ENCODE measurements around the gene CENPE. TPM values are rescaled to one million over a fixed set of nuclear protein-coding genes. Genes with fewer than 3 reads are reported as not detected.

Gene CENPE
- total RNA-seq, 2 experiments from 2014 or later, result 23.6 to 70.9 TPM

GRCh38 chr4:103098341-103098740 is 99.8 kb downstream of the CENPE start:
- Histone ChIP-seq H2AFZ (ENCODE audit: low read length) (no peak overlapping the region), H3K27ac (ENCODE audit: low read depth, low read length, poor library complexity, severe bottlenecking) (no peak overlapping the region), H3K79me2 (ENCODE audit: insufficient read depth, low read depth, low read length) (no peaks in the 10 kb centered on the region), H3K9me2 (ENCODE audit: insufficient read depth, low read length) (no peaks in the 10 kb centered on the region), H3K4me1 (ENCODE audit: insufficient read depth, low read length, poor library complexity, severe bottlenecking) (peaks cover 8% of the 10 kb centered on the region), H3K9me3 (ENCODE audit: low read length) (no peaks in the 10 kb centered on the region), H3K4me3 (ENCODE audit: low read depth, low read length, poor library complexity, severe bottlenecking) (no peak overlapping the region), H3K36me3 (ENCODE audit: insufficient read depth, low read length) (no peaks in the 10 kb centered on the region), H4K20me1 (ENCODE audit: insufficient read depth, low read length) (no peaks in the 10 kb centered on the region), H3K4me2 (ENCODE audit: low read length) (peak overlapping the region; percentile 88)
- no peak for DNase-seq (ENCODE audit: low spot score)
- BruUV-seq (replicated peaks), result no TSS peak
- intact Hi-C loops (cut with micrococcal nuclease; ENCODE audit: unreplicated experiment), result loop anchor here (5.0 kb wide), 3 partner anchors 271 to 751 kb away; partner anchors contain the start of genes NFKB1, SLC39A8 and UBE2D3
- CTCF ChIA-PET (ENCODE audit: unreplicated experiment), result no interaction called here
- POLR2A ChIA-PET, result interaction anchor here (0.9 to 1.9 kb wide), 3 partner anchors 10 to 22 kb away, joined by 4 to 6 read pairs (median 5); partner anchors contain the start of gene SLC9B2
- no peak for TF ChIP-seq CTCF (conservative IDR thresholded peaks at IDR 0.05; ENCODE audit: low read length)
- TF ChIP-seq EZH2phosphoT487 (IDR thresholded peaks at IDR 0.05; ENCODE audit: borderline replicate concordance, low read depth, low read length), result no peak

GRCh38 chr4:103097112-103097511 is 101.0 kb downstream of the CENPE start:
- H3K36me3 ChIP-seq (ENCODE audit: insufficient read depth, low read length), result no peaks in the 10 kb centered on the region
- intact Hi-C loops (cut with micrococcal nuclease; ENCODE audit: unreplicated experiment), result loop anchor here (5.0 kb wide), 3 partner anchors 270 to 750 kb away; partner anchors contain the start of genes NFKB1, SLC39A8 and UBE2D3
- H3K9me3 ChIP-seq (ENCODE audit: low read length), result no peaks in the 10 kb centered on the region
- no peaks in the 10 kb centered on the region for H3K9me2 ChIP-seq (ENCODE audit: insufficient read depth, low read length)
- H3K4me3 ChIP-seq (ENCODE audit: low read depth, low read length, poor library complexity, severe bottlenecking), result no peak overlapping the region
- H3K27ac ChIP-seq (ENCODE audit: low read depth, low read length, poor library complexity, severe bottlenecking), result no peak overlapping the region
- ChIA-PET POLR2A (no interaction called here), CTCF (ENCODE audit: unreplicated experiment) (no interaction called here)
- H2AFZ ChIP-seq (ENCODE audit: low read length), result no peak overlapping the region
- H4K20me1 ChIP-seq (ENCODE audit: insufficient read depth, low read length), result no peaks in the 10 kb centered on the region
- no peak for DNase-seq (ENCODE audit: low spot score)
- TF ChIP-seq CTCF (conservative IDR thresholded peaks at IDR 0.05; ENCODE audit: low read length) (no peak), EZH2phosphoT487 (IDR thresholded peaks at IDR 0.05; ENCODE audit: borderline replicate concordance, low read depth, low read length) (no peak)
- no peaks in the 10 kb centered on the region for H3K79me2 ChIP-seq (ENCODE audit: insufficient read depth, low read depth, low read length)
- BruUV-seq (replicated peaks), result no TSS peak
- no peak overlapping the region for H3K4me2 ChIP-seq (ENCODE audit: low read length)
- peaks cover 18% of the 10 kb centered on the region for H3K4me1 ChIP-seq (ENCODE audit: insufficient read depth, low read length, poor library complexity, severe bottlenecking)

GRCh38 chr4:103095080-103095479 is 103.1 kb downstream of the CENPE start:
- no peaks in the 10 kb centered on the region for H3K9me3 ChIP-seq (ENCODE audit: low read length)
- H3K36me3 ChIP-seq (ENCODE audit: insufficient read depth, low read length), result no peaks in the 10 kb centered on the region
- ChIA-PET POLR2A (interaction anchor here (0.8 to 2.3 kb wide), 6 partner anchors 13 to 51 kb away, joined by 3 to 9 read pairs (median 4); partner anchors contain the start of gene SLC9B2), CTCF (ENCODE audit: unreplicated experiment) (interaction anchor here (1.3 kb wide), 1 partner anchor 15 kb away, joined by 3 read pairs; no protein-coding TSS in a partner anchor)
- BruUV-seq (replicated peaks), result no TSS peak
- H2AFZ ChIP-seq (ENCODE audit: low read length), result no peak overlapping the region
- no peak overlapping the region for H3K4me2 ChIP-seq (ENCODE audit: low read length)
- H3K4me3 ChIP-seq (ENCODE audit: low read depth, low read length, poor library complexity, severe bottlenecking), result no peak overlapping the region
- intact Hi-C loops (cut with micrococcal nuclease; ENCODE audit: unreplicated experiment), result loop anchor here (5.0 kb wide), 3 partner anchors 268 to 748 kb away; partner anchors contain the start of genes NFKB1, SLC39A8 and UBE2D3
- no peak for DNase-seq (ENCODE audit: low spot score)
- no peak overlapping the region for H3K27ac ChIP-seq (ENCODE audit: low read depth, low read length, poor library complexity, severe bottlenecking)
- TF ChIP-seq CTCF (conservative IDR thresholded peaks at IDR 0.05; ENCODE audit: low read length) (no peak), EZH2phosphoT487 (IDR thresholded peaks at IDR 0.05; ENCODE audit: borderline replicate concordance, low read depth, low read length) (no peak)
- H4K20me1 ChIP-seq (ENCODE audit: insufficient read depth, low read length), result no peaks in the 10 kb centered on the region
- no peaks in the 10 kb centered on the region for H3K79me2 ChIP-seq (ENCODE audit: insufficient read depth, low read depth, low read length)
- no peaks in the 10 kb centered on the region for H3K9me2 ChIP-seq (ENCODE audit: insufficient read depth, low read length)
- peaks cover 27% of the 10 kb centered on the region for H3K4me1 ChIP-seq (ENCODE audit: insufficient read depth, low read length, poor library complexity, severe bottlenecking)

All from OCI-LY7 (cell line).